Neuronal stem cell (in vitro differentiated cells): ENCODE data around the gene SYK.
"Not testable (repeated sequence)": the region's sequence is repeated elsewhere in the genome, so short reads cannot be mapped to it uniquely, and the experiment has no call there.

Source experiments
- DNase-seq: peaks from one replicate; pipeline ENCODE4 v3.0.0-alpha.2; 2013; ENCODE audit warnings: low spot score
- H2AFZ ChIP-seq: one replicate; pipeline ENCODE4 v1.6.1; 2013; ENCODE audit warnings: mild to moderate bottlenecking, low read length, inconsistent platforms
- H2AK5ac ChIP-seq: 2 replicates; pipeline ENCODE4 v1.6.1; 2013; ENCODE audit warnings: low read depth, mild to moderate bottlenecking, inconsistent platforms, low read length, moderate library complexity, mixed read lengths
- H2BK120ac ChIP-seq: 2 replicates; pipeline ENCODE4 v1.6.1; 2013; ENCODE audit warnings: low read depth, mild to moderate bottlenecking, inconsistent platforms, low read length, moderate library complexity, mixed read lengths
- H2BK12ac ChIP-seq: one replicate; pipeline ENCODE4 v1.6.1; 2013; ENCODE audit warnings: low read length, inconsistent platforms
- H2BK15ac ChIP-seq: 2 replicates; pipeline ENCODE4 v1.6.1; 2013; ENCODE audit warnings: mild to moderate bottlenecking, low read length, inconsistent platforms, mixed read lengths
- H2BK5ac ChIP-seq: one replicate; pipeline ENCODE4 v1.6.1; 2013; ENCODE audit warnings: inconsistent platforms, mild to moderate bottlenecking, low read length, moderate library complexity
- H3K14ac ChIP-seq: one replicate; pipeline ENCODE4 v1.6.1; 2013; ENCODE audit warnings: low read length, inconsistent platforms
- H3K18ac ChIP-seq: 2 replicates; pipeline ENCODE4 v1.6.1; 2013; ENCODE audit warnings: low read length, inconsistent platforms
- H3K23ac ChIP-seq: 2 replicates; pipeline ENCODE4 v1.6.1; 2013; ENCODE audit warnings: low read depth, mild to moderate bottlenecking, mixed read lengths, low read length, inconsistent platforms; ENCODE audit not compliant: poor library complexity
- H3K27ac ChIP-seq: replicated peaks from 3 replicates; pipeline ENCODE4 v1.5.1; 2013; ENCODE audit warnings: low read length, inconsistent platforms
- H3K27me3 ChIP-seq, 3 experiments: 2 replicates each; pipeline ENCODE4 v1.6.1; 2013; ENCODE audit warnings: low read length in 3 of 3, mild to moderate bottlenecking in 2 of 3, inconsistent platforms in 1 of 3, low read depth in 1 of 3, mixed read lengths in 1 of 3, moderate library complexity in 1 of 3; ENCODE audit not compliant: control insufficient read depth in 3 of 3, insufficient read depth in 3 of 3
- H3K36me3 ChIP-seq, 2 donors: replicated peaks in 1 of 2; 2 replicates each; pipeline ENCODE4 v1.6.1; 2013; ENCODE audit warnings: low read length in 2 of 2; ENCODE audit not compliant: control insufficient read depth in 2 of 2, insufficient read depth in 2 of 2
- H3K4ac ChIP-seq: 2 replicates; pipeline ENCODE4 v1.6.1; 2013; ENCODE audit warnings: inconsistent platforms, mild to moderate bottlenecking, low read length, moderate library complexity
- H3K4me1 ChIP-seq, 2 donors: 1 replicate in 1 of 2; 2 replicates in 1 of 2; pipeline ENCODE4 v1.6.1; 2013; ENCODE audit warnings: low read length in 2 of 2, low read depth in 1 of 2; ENCODE audit not compliant: control insufficient read depth in 2 of 2, insufficient read depth in 1 of 2
- H3K4me2 ChIP-seq: one replicate; pipeline ENCODE4 v1.6.1; 2013; ENCODE audit warnings: mild to moderate bottlenecking, low read length, inconsistent platforms; ENCODE audit not compliant: insufficient read depth, poor library complexity, severe bottlenecking
- H3K4me3 ChIP-seq, 2 donors: 2 replicates each; pipeline ENCODE4 v1.5.1; 2013; ENCODE audit warnings: low read length in 2 of 2, mild to moderate bottlenecking in 2 of 2, inconsistent platforms in 1 of 2, moderate library complexity in 1 of 2
- H3K79me1 ChIP-seq: one replicate; pipeline ENCODE4 v1.6.1; 2013; ENCODE audit warnings: low read depth, mild to moderate bottlenecking, inconsistent platforms, low read length, moderate library complexity
- H3K9ac ChIP-seq: one replicate; pipeline ENCODE4 v1.6.1; 2013; ENCODE audit warnings: mild to moderate bottlenecking, low read depth, low read length, inconsistent platforms; ENCODE audit not compliant: poor library complexity
- H3K9me3 ChIP-seq, 2 donors: replicated peaks in 1 of 2; 2 replicates each; pipeline versions ENCODE3 to v1.6.1; 2013; ENCODE audit warnings: low read length in 2 of 2, mild to moderate bottlenecking in 2 of 2, inconsistent platforms in 1 of 2, low read depth in 1 of 2, mixed read lengths in 1 of 2, moderate library complexity in 1 of 2; ENCODE audit not compliant: control insufficient read depth in 2 of 2, insufficient read depth in 1 of 2
- H4K8ac ChIP-seq: one replicate; pipeline ENCODE4 v1.6.1; 2013; ENCODE audit warnings: low read depth, mild to moderate bottlenecking, inconsistent platforms, low read length, moderate library complexity
- H4K91ac ChIP-seq: one replicate; pipeline ENCODE4 v1.6.1; 2013; ENCODE audit warnings: low read length, low read depth, mild to moderate bottlenecking, inconsistent platforms; ENCODE audit not compliant: poor library complexity
- WGBS, 2 donors: extraction: QIAGEN DNeasy Blood & Tissue Kit; methylation state at CpG; one replicate each; pipeline ENCODE4 v1.1.7; 2013; ENCODE audit warnings: missing lambda C conversion rate in 2 of 2, mixed read lengths in 1 of 2; ENCODE audit not compliant: insufficient read length in 2 of 2, insufficient replicate concordance in 1 of 2; ENCODE audit errors: extremely low coverage in 2 of 2; 5-methylcytosine and 5-hydroxymethylcytosine counted together

The SYK gene

GRCh38 chr9:90788527-90788926, 13.1 kb upstream of the SYK start:
- not testable (repeated sequence) for H3K4me2 ChIP-seq, H2BK15ac ChIP-seq, H4K91ac ChIP-seq, H3K36me3 ChIP-seq, H2AK5ac ChIP-seq, H3K4me3 ChIP-seq, H3K23ac ChIP-seq, H3K14ac ChIP-seq, H4K8ac ChIP-seq, H3K18ac ChIP-seq, H2BK120ac ChIP-seq, H3K79me1 ChIP-seq, H3K9me3 ChIP-seq, H3K4ac ChIP-seq, H3K9ac ChIP-seq, H3K27ac ChIP-seq, H2BK12ac ChIP-seq, H3K4me1 ChIP-seq, H2AFZ ChIP-seq, DNase-seq, H2BK5ac ChIP-seq, H3K27me3 ChIP-seq
- no CpG with 5 or more reads among the region's 1 CpG for WGBS, 2 donors

GRCh38 chr9:90789408-90789807, 12.2 kb upstream of the SYK start:
- WGBS, 2 donors = no CpG with 5 or more reads among the region's 4 CpGs
- H3K27ac ChIP-seq = no peak overlapping the region
- no peak overlapping the region for H2BK120ac ChIP-seq
- H3K4me2 ChIP-seq = no peak overlapping the region
- H2BK12ac ChIP-seq = no peak overlapping the region
- no peak overlapping the region for H3K4me3 ChIP-seq
- no peak overlapping the region for H3K14ac ChIP-seq
- no peaks in the 10 kb centered on the region for H3K79me1 ChIP-seq
- no peak overlapping the region for H4K8ac ChIP-seq
- no peak overlapping the region for H2AK5ac ChIP-seq
- no peak overlapping the region for H2BK15ac ChIP-seq
- H3K36me3 ChIP-seq = no peaks in the 10 kb centered on the region
- H2AFZ ChIP-seq = no peak overlapping the region
- no peak overlapping the region for H3K23ac ChIP-seq
- no peaks in the 10 kb centered on the region for H3K9me3 ChIP-seq
- no peak overlapping the region for H3K18ac ChIP-seq
- no peak overlapping the region for H2BK5ac ChIP-seq
- no peak overlapping the region for H3K9ac ChIP-seq
- no peak overlapping the region for H3K4ac ChIP-seq
- H3K27me3 ChIP-seq = no peaks in the 10 kb centered on the region
- no peak for DNase-seq
- H4K91ac ChIP-seq = no peak overlapping the region
- H3K4me1 ChIP-seq = peaks cover 0 to 3% of the 10 kb centered on the region in 2 donors

- Histone ChIP-seq H2AK5ac (no peak overlapping the region), H3K4me3 (no peak overlapping the region), H2AFZ (no peak overlapping the region), H2BK120ac (no peak overlapping the region), H3K4me1 (peaks cover 0 to 3% of the 10 kb centered on the region in 2 donors), H4K8ac (no peak overlapping the region), H3K23ac (no peak overlapping the region), H2BK5ac (no peak overlapping the region), H3K9me3 (no peaks in the 10 kb centered on the region), H3K36me3 (no peaks in the 10 kb centered on the region), H4K91ac (no peak overlapping the region), H3K4me2 (no peak overlapping the region), H3K27ac (no peak overlapping the region), H3K4ac (no peak overlapping the region), H2BK12ac (no peak overlapping the region), H3K14ac (no peak overlapping the region), H2BK15ac (no peak overlapping the region), H3K9ac (no peak overlapping the region), H3K18ac (no peak overlapping the region), H3K27me3 (no peaks in the 10 kb centered on the region), H3K79me1 (no peaks in the 10 kb centered on the region)
- WGBS, 2 donors = no CpG with 5 or more reads among the region's 4 CpGs
- DNase-seq = no peak
These were observed 11.8 kb upstream of the SYK start for GRCh38 chr9:90789862-90790261.

GRCh38 chr9:90793024-90793423, 8.6 kb upstream of the SYK start:
- H3K4me2 ChIP-seq, H3K4ac ChIP-seq, H3K18ac ChIP-seq, H3K27ac ChIP-seq, DNase-seq, H3K4me1 ChIP-seq, H3K23ac ChIP-seq, H3K14ac ChIP-seq, H2BK12ac ChIP-seq, H3K36me3 ChIP-seq, H3K9me3 ChIP-seq, H2BK120ac ChIP-seq, H4K8ac ChIP-seq, H2BK15ac ChIP-seq, H3K9ac ChIP-seq, H2AFZ ChIP-seq, H4K91ac ChIP-seq, H3K4me3 ChIP-seq, H3K79me1 ChIP-seq, H2BK5ac ChIP-seq, H2AK5ac ChIP-seq, H3K27me3 ChIP-seq: not testable (repeated sequence)
- WGBS, 2 donors = no CpG with 5 or more reads among the region's 3 CpGs
